ENCODE results near the gene LMF2. TPM values are rescaled to one million over a fixed set of nuclear protein-coding genes. Genes with fewer than 3 reads are reported as not detected.

Gene LMF2
- total RNA-seq, 4 donors from 2014 or later: 19.7 to 61.3 (median 32.0) TPM

DNA sequence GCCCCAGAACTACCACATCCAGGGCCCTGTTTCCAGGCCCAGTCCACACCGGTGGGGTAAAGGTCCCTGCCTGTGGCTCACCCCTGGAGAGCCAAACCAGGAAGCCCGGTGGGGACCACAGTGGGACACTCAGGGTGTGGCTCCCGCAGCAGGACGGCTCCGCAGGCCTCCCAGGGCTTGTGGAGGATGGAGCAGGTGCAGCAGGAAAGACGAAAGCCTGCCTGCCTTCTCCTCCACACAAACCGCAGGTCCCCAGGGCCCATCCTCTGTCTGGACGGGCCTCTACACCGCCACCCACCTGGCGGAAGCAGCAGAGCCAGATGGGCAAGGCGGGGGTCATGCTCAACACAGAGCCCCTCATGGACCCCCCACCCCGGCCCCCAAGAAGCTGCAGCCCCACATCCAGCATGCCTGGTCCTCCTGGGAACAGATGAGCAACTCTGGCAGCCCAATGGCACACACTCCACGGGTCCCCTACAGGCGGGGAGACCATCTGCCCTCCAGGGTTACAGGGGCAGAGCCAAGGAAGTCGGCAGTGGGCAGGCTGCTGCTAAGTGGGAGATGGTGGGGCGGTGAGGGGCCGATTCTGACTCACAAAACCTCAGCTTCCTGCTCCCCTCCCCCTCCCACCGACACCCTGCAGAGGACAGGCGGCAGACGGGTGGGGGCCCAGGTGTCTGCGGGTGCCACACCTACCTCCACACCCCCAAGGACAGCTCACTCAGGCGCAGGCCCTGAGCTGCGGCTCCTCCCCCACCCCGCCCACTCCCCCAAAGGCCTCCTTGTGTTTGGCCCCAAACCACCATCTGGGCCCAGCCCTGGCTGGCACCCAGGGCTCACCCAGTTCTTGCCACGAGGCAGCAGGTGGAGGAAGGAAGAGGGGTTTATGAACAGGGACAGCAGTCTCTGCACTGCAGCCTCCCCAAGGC, 37.9 kb downstream of the LMF2 start:
- no peak for TF ChIP-seq POLR2A (IDR thresholded peaks at IDR 0.05)
- TF ChIP-seq, protein P1, sequence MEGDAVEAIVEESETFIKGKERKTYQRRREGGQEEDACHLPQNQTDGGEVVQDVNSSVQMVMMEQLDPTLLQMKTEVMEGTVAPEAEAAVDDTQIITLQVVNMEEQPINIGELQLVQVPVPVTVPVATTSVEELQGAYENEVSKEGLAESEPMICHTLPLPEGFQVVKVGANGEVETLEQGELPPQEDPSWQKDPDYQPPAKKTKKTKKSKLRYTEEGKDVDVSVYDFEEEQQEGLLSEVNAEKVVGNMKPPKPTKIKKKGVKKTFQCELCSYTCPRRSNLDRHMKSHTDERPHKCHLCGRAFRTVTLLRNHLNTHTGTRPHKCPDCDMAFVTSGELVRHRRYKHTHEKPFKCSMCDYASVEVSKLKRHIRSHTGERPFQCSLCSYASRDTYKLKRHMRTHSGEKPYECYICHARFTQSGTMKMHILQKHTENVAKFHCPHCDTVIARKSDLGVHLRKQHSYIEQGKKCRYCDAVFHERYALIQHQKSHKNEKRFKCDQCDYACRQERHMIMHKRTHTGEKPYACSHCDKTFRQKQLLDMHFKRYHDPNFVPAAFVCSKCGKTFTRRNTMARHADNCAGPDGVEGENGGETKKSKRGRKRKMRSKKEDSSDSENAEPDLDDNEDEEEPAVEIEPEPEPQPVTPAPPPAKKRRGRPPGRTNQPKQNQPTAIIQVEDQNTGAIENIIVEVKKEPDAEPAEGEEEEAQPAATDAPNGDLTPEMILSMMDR (IDR thresholded peaks at IDR 0.05): no peak
- H3K27ac ChIP-seq: no peak overlapping the region
- DNase-seq: no peak

DNA sequence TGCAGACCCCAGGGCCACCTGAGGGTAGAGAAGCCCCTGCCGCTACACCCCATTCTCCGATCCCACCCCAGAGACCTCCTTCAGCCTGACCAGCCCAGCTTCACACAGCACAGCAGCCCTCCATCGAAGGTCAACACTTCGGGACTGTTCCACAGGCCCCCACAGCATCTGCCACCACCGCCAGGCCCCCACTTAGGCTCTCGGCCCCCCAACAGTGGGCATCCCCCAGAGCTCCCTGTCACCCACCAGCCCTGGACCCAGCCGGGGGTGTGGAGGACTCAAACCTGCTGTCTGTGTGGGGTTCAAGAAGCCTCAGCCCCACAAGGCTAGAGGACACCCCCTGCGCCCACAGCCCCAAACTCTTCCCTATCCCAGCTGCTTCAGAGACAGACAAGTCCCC, 38.9 kb downstream of the LMF2 start:
- Histone ChIP-seq H3K4me3 (no peak overlapping the region), H3K36me3 (no peaks in the 10 kb centered on the region), H3K9me3 (no peaks in the 10 kb centered on the region), H3K27me3 (no peaks in the 10 kb centered on the region), H3K4me1 (peaks cover 0 to 19% of the 10 kb centered on the region in 2 donors), H3K27ac (no peak overlapping the region)
- intact Hi-C loops (cut with DNase I; ENCODE audit: low total_unique reads): no loop called here
- TF ChIP-seq, protein P1 (IDR thresholded peaks at IDR 0.05): no peak
- TF ChIP-seq POLR2A (IDR thresholded peaks at IDR 0.05): no peak
- no peak for DNase-seq

More for the DNA sequence above, 37.9 kb downstream of the LMF2 start:
- H3K9me3 ChIP-seq: no peaks in the 10 kb centered on the region
- intact Hi-C loops (cut with DNase I; ENCODE audit: low total_unique reads): no loop called here
- no peaks in the 10 kb centered on the region for H3K36me3 ChIP-seq
- H3K4me3 ChIP-seq: no peak overlapping the region
- peaks cover 0 to 22% of the 10 kb centered on the region in 2 donors for H3K4me1 ChIP-seq
- H3K27me3 ChIP-seq: no peaks in the 10 kb centered on the region

- TF ChIP-seq, protein P1 (IDR thresholded peaks at IDR 0.05): no peak
- TF ChIP-seq POLR2A (IDR thresholded peaks at IDR 0.05): no peak
- Histone ChIP-seq H3K27me3 (no peaks in the 10 kb centered on the region), H3K4me3 (no peak overlapping the region), H3K36me3 (no peaks in the 10 kb centered on the region), H3K27ac (no peak overlapping the region), H3K4me1 (peaks cover 0 to 12% of the 10 kb centered on the region in 2 donors), H3K9me3 (no peaks in the 10 kb centered on the region)
- DNase-seq: no peak
- intact Hi-C loops (cut with DNase I; ENCODE audit: low total_unique reads): no loop called here
These were observed 39.6 kb downstream of the LMF2 start for GRCh38 chr22:50467773-50468440.

GRCh38 chr22:50467341-50467740, 40.2 kb downstream of the LMF2 start:
- Histone ChIP-seq H3K36me3 (no peaks in the 10 kb centered on the region), H3K4me3 (no peak overlapping the region), H3K27me3 (no peaks in the 10 kb centered on the region), H3K9me3 (no peaks in the 10 kb centered on the region), H3K4me1 (peaks cover 0 to 10% of the 10 kb centered on the region in 2 donors), H3K27ac (no peak overlapping the region)
- DNase-seq: no peak
- intact Hi-C loops (cut with DNase I; ENCODE audit: low total_unique reads): no loop called here
- TF ChIP-seq, protein P1 (IDR thresholded peaks at IDR 0.05): no peak
- TF ChIP-seq POLR2A (IDR thresholded peaks at IDR 0.05): no peak

All from uterus (tissue), 4 donors.